T-helper 1 cell treated with Interleukin-12 subunit alpha and Interleukin-12 subunit beta and Interleukin-4 antibody, amounts not matched to agents 30 μg/mL and 1 μg/mL, for 36 hours (primary cell): ENCODE measurements around the gene FAM83G.
A peak's percentile ranks its signal among the peaks of the same experiment; 100 is the strongest.

Experiments used
- H3K27ac Mint-ChIP-seq: one replicate; pipeline ENCODE4 v1.8.0; 2021; ENCODE audit warnings: mild to moderate bottlenecking, mixed read lengths
- H3K27me3 Mint-ChIP-seq: one replicate; pipeline ENCODE4 v1.8.0; 2021; ENCODE audit warnings: low read depth, mixed read lengths
- H3K36me3 Mint-ChIP-seq: one replicate; pipeline ENCODE4 v1.8.0; 2021; ENCODE audit warnings: low read depth, mixed read lengths
- H3K4me1 Mint-ChIP-seq: one replicate; pipeline ENCODE4 v1.8.0; 2021; ENCODE audit warnings: low read depth, mixed read lengths
- H3K4me3 Mint-ChIP-seq: one replicate; pipeline ENCODE4 v1.8.0; 2021; ENCODE audit warnings: mild to moderate bottlenecking, moderate library complexity, mixed read lengths
- H3K9me3 Mint-ChIP-seq: one replicate; pipeline ENCODE4 v1.8.0; 2021; ENCODE audit warnings: mixed read lengths

FAM83G gene

DNA sequence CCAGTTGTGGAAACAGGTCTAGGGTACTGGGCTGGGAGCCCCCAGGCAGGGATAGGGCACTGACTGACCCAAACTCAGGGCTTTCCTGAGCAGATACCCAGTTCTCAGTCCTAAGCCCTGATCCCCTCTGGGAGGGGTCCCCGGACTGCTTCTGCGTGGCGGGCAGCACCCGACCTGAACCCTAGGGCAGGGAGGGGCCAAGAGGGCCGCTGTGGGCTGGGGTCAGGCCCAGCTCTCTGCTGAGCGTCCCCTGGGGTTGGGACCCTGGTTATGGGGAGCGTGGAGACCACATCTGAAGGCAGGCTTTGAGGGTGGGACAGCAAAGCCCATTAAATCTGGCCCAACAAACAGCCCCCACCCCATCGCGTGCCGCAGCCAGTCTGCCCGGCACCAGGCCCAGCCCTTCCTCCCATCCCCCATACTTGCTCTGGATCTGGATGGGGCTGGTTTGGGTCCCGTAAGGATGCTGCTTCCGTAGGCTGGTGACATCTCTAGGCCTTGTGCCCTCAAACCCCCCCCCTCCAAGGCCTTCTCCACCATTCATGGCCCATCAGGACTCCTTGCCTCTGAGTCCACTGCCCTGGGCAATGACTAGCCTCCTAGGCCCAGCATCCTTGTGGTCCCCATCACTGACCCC is 691 bp upstream of the FAM83G start:
- Mint-ChIP-seq H3K27ac (peak overlapping the region; percentile 36), H3K4me3 (peak overlapping the region; percentile 58), H3K9me3 (no peaks in the 10 kb centered on the region), H3K4me1 (peaks cover 16% of the 10 kb centered on the region), H3K36me3 (peaks cover 5% of the 10 kb centered on the region), H3K27me3 (peaks cover 13% of the 10 kb centered on the region)

DNA sequence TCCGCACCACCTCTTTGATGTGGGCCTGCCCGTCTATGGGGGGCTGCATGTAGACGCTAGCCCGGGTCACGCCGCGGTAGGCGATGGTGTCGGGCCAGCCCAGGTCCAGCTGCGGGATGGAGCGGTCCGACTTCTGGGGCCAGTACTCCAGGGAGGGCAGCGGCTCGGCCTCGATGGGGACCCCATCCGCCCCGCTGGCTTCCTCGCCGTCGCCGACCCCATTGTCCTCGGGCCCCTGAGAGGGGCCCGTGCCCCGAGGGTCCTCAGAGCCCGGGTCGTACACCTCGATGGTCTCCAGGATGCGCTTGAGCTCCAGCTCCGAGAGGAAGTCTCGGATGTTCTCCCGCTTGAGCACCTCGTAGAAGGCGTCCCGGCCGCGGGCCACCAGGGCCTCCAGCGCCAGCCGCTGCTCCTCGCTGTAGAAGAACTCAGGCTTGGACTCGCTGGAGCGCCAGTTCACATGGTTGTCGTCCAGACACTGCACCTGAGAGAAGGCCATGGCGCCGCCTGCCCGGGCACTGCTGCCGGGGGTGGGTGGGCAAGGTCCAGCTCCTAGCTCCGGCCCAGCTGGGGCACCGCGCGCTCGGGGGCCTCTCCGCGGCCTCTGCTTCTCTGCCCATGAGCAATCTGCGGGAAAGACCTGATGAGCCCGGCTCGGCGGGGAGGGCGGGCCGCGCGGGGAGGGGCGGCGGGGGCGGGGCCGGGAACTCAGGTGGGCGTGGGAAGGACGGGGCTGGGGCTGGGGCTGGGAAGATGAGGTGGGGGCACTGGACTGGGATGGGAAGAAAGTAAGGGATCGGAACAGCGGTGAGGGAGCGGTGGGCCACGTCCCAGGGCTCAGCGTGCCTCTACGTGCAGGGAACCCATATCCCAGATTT is 782 bp downstream of the FAM83G start:
- H3K27ac Mint-ChIP-seq: peak overlapping the region; percentile 83
- H3K4me1 Mint-ChIP-seq: peaks cover 16% of the 10 kb centered on the region
- H3K9me3 Mint-ChIP-seq: no peaks in the 10 kb centered on the region
- peaks cover 13% of the 10 kb centered on the region for H3K27me3 Mint-ChIP-seq
- peak overlapping the region; percentile 85 for H3K4me3 Mint-ChIP-seq
- H3K36me3 Mint-ChIP-seq: peaks cover 5% of the 10 kb centered on the region

DNA sequence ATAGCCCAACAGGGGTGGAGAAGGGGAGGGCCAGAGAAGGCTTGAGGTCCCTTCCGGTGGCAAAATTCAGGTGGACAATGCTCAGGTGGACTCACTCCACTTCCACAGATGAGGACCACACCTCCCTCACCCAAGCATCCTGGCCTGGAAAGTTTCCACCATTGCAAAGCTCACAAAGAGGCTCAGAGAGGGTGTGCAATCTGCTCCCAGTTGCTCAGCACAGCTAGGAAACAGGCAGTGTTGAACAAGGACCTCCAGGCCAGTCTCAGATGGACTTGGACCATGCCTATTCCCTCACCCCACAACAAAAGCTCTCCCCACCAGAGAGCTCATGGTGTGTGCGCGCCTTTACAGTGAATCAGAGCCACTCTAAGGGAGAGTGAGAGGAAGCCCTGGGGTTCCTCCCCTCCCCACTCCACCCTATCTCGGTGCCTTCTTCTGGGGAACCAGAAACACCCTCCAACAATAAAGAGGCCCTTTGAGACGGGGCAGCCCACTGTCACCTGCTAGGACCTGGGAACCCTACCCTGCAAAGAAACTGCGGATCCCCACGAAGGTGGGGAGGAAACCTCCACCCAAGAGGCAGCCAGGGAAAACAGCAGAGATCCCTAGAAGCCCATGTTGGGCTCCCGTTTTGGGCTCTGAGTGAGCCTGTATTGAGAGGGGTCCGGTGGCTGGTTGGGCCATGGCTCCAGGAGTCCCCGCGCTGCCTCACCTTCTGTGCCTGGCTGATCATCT is 1.6 kb downstream of the FAM83G start:
- peaks cover 12% of the 10 kb centered on the region for H3K27me3 Mint-ChIP-seq
- peak overlapping the region; percentile 72 for H3K4me3 Mint-ChIP-seq
- peaks cover 5% of the 10 kb centered on the region for H3K36me3 Mint-ChIP-seq
- peak overlapping the region; percentile 36 for H3K27ac Mint-ChIP-seq
- no peaks in the 10 kb centered on the region for H3K9me3 Mint-ChIP-seq
- H3K4me1 Mint-ChIP-seq: peaks cover 16% of the 10 kb centered on the region

DNA sequence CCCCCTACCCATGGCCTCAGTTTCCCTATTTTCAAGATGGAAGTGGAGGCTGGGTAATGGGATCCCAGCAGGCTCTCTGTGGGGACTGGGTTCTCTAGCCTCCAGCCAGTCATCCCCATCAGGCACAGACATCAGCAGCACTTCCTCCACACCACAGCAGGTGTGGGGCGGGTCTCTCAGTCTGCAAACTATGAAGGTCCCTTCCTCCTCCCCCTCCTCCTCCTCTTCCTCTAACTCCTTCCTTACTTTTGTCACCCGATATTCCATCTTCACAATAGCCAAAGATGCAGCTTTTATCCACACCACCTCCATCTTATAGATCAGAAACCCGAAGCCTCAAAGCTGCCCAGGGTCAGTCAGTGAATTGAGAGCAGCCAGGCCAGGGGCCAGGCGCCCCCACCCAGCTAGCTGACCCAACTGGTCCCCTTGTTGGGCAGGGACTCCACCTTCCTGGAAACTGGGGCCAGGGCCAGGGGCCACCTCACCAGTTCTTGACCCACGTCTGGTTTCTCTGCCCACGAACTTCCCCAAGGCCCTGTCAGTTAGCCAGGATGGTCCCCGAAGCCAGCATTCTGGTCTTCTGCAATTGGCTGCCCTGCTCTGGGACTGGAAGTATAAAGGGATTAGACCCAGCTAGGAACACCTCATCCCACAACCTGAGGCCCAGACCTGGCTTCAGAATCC is 2.5 kb downstream of the FAM83G start:
- peak overlapping the region; percentile 30 for H3K4me3 Mint-ChIP-seq
- H3K27ac Mint-ChIP-seq: no peak overlapping the region
- peaks cover 5% of the 10 kb centered on the region for H3K36me3 Mint-ChIP-seq
- no peaks in the 10 kb centered on the region for H3K9me3 Mint-ChIP-seq
- H3K4me1 Mint-ChIP-seq: peaks cover 16% of the 10 kb centered on the region
- H3K27me3 Mint-ChIP-seq: peaks cover 2% of the 10 kb centered on the region

DNA sequence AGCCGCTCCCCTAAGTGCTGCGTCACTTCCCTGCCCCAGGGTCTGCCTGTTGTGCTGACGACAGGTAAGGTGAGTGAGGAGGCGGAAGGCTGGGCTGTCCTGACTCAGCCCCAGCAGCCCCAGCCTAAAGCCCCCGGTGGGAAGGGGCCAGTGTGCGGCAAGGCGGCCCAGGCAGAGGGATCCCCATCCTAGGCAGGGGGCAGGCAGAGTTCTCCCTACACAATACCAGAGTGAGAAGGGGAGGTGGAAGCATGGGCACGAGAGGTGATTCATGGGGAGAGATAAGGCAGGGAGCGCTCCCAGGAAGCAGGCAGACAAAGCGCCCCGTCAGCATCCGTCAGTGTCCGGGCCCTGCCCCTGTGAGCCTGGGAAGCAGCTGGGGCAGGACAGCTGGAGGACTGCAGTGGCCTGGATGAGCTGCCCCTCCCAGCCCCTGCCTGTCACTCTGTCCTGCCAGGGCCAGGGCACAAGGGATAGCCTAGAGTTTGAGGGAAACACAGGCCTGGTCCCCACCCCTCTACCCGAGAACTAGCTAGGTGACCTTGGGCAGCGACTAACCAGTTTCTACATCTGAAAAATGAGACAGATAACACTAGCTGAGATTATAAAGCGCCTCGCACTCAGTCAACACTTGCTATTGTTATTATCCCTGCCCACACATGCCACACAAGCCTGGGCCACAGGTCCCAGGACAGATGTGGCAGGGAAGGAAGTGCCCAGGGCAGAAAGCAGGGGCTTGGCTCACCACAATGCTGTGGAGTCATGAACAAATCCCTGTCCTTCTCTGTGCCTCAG is 3.8 kb downstream of the FAM83G start:
- Mint-ChIP-seq H3K27ac (no peak overlapping the region), H3K27me3 (no peaks in the 10 kb centered on the region), H3K4me3 (no peak overlapping the region)

DNA sequence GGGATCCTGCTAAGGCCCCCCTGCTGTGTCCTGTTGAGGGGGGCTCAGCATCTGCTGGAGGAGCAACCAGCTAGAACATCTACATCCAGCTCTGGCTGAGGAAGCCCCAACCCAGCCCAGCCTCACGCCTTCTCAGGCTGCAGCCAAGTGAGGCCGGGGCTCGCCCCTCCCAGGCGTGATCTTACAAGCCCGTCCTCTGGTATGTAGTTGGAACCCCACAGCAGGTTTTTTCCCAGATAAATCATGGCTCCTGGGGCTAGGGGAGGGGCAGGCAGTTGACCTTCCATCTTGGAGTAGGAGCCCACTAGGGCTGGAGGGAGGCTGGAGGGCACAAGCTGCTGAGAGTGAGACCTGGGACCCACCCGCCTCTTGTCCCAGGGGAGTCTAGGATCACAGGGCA is 4.7 kb downstream of the FAM83G start:
- Mint-ChIP-seq H3K27ac (no peak overlapping the region), H3K4me1 (peaks cover 16% of the 10 kb centered on the region), H3K4me3 (no peak overlapping the region), H3K36me3 (peaks cover 13% of the 10 kb centered on the region), H3K9me3 (peaks cover 10% of the 10 kb centered on the region), H3K27me3 (no peaks in the 10 kb centered on the region)

More for the DNA sequence above, 3.8 kb downstream of the FAM83G start:
- peaks cover 3% of the 10 kb centered on the region for H3K9me3 Mint-ChIP-seq
- H3K36me3 Mint-ChIP-seq: peaks cover 8% of the 10 kb centered on the region
- peaks cover 16% of the 10 kb centered on the region for H3K4me1 Mint-ChIP-seq

DNA sequence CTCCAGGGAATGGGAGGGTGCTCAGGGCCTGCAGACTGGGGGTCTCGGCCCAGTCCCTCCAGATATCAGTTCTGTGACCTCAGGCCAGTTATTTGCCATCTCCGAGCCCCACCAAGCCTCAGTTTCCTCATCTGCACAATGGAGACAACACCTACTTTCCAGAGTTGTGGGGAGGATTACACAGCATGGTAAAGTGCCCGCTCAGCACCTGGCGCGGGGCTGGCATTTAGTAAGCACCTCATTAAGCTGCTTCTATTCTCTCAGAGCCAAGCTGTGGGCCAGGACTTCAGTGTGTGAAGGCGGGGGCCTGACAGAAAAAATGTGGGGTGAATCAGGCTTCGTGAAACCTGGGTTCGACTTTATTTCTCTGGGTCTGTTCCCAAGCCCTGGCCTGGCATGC is 5.2 kb downstream of the FAM83G start:
- Mint-ChIP-seq H3K4me1 (peaks cover 16% of the 10 kb centered on the region), H3K27ac (no peak overlapping the region), H3K9me3 (peaks cover 12% of the 10 kb centered on the region), H3K36me3 (peaks cover 15% of the 10 kb centered on the region), H3K27me3 (no peaks in the 10 kb centered on the region), H3K4me3 (no peak overlapping the region)

DNA sequence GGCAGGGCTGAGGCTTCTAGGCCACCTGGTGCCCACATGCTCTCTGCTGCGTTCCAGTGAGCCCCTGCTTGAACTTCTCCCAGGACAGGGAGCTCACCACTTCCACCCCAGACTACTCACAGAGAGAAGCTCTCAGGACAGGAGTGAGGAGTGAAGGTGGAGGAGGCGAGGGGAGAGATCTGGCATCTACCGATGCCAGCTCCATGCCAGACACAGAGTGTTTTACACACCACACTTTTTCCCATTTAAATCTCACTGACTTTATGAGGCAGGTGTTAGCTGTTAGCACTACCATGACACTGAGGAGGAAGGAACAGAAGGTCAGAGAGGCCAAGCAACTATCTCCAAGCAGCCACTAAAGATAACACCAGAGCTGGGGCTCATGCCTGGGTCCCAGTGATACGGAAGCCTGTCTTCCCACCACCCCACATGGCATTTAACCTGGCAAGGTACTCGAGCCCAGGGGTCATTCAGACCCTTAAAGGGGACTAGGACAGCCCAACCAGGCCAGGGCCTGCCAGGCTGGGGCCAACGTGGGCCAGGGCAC is 6.8 kb downstream of the FAM83G start:
- Mint-ChIP-seq H3K4me3 (no peak overlapping the region), H3K27ac (no peak overlapping the region)

DNA sequence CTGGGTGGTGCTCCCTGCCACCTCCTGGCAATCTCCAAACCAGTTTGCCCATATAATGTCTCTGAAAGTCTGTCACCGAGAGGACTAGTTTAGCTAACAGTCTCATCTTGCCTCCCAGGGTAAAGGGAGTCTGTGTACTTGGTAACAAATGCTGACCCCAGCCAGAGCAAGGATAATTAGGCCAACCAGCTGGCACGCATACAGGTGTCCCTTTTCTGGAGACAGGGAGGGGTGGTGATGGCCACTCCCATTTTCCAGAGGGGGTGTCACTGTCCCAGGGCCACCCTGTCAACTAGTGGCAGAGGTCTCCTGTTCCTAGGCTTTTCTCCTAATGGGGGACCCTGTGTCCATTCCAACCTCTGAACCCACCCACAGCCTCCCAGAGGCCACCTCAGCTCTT is 8.1 kb downstream of the FAM83G start:
- Mint-ChIP-seq H3K4me3 (no peak overlapping the region), H3K9me3 (peaks cover 12% of the 10 kb centered on the region), H3K4me1 (peaks cover 9% of the 10 kb centered on the region), H3K36me3 (peaks cover 10% of the 10 kb centered on the region), H3K27me3 (no peaks in the 10 kb centered on the region), H3K27ac (no peak overlapping the region)

More for the DNA sequence above, 6.8 kb downstream of the FAM83G start:
- peaks cover 18% of the 10 kb centered on the region for H3K4me1 Mint-ChIP-seq
- H3K9me3 Mint-ChIP-seq: peaks cover 12% of the 10 kb centered on the region
- H3K27me3 Mint-ChIP-seq: no peaks in the 10 kb centered on the region
- H3K36me3 Mint-ChIP-seq: peaks cover 12% of the 10 kb centered on the region

DNA sequence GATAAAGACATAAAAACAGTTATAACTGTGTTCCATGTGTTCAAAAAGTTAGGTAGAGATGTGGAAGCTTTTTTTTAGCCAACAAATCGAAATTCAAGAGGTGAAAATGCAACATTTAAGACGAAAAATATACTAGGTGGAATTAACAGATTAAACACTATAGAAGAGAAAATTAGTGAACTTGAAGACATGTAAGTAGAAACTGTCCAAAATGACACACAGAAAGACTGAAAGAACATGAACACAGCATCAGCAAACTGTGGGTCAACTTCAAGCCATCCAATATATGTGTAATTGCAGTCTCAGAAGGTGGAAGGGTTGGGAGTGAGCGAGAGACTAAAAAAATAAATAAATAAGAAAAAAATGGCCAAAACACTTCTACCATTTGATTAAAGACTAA is 9.3 kb downstream of the FAM83G start:
- H3K36me3 Mint-ChIP-seq: peaks cover 10% of the 10 kb centered on the region
- H3K27me3 Mint-ChIP-seq: no peaks in the 10 kb centered on the region
- H3K4me1 Mint-ChIP-seq: peaks cover 7% of the 10 kb centered on the region
- H3K9me3 Mint-ChIP-seq: peaks cover 12% of the 10 kb centered on the region
- no peak overlapping the region for H3K4me3 Mint-ChIP-seq
- no peak overlapping the region for H3K27ac Mint-ChIP-seq

DNA sequence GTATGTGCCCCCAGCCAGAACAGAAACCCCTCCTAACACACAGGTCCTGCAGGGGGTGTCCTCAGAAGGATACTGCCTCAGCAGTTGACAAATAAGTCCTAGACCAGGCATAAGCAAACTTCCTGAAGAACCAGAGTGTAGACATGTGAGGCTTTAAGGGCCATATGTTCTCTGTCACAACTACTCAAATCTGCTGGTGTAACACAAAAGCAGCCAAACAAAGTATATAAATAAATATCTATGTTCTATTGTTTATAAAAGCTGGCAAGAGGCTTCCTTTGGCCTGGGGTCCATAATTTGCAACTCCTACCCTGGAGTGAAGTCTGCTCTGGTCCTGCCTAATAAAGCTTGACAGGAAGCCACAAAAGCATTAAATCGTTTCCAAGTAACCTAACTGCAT is 9.9 kb downstream of the FAM83G start:
- H3K27me3 Mint-ChIP-seq: no peaks in the 10 kb centered on the region
- peaks cover 7% of the 10 kb centered on the region for H3K4me1 Mint-ChIP-seq
- H3K9me3 Mint-ChIP-seq: peaks cover 12% of the 10 kb centered on the region
- H3K27ac Mint-ChIP-seq: no peak overlapping the region
- H3K4me3 Mint-ChIP-seq: no peak overlapping the region
- H3K36me3 Mint-ChIP-seq: peaks cover 10% of the 10 kb centered on the region

DNA sequence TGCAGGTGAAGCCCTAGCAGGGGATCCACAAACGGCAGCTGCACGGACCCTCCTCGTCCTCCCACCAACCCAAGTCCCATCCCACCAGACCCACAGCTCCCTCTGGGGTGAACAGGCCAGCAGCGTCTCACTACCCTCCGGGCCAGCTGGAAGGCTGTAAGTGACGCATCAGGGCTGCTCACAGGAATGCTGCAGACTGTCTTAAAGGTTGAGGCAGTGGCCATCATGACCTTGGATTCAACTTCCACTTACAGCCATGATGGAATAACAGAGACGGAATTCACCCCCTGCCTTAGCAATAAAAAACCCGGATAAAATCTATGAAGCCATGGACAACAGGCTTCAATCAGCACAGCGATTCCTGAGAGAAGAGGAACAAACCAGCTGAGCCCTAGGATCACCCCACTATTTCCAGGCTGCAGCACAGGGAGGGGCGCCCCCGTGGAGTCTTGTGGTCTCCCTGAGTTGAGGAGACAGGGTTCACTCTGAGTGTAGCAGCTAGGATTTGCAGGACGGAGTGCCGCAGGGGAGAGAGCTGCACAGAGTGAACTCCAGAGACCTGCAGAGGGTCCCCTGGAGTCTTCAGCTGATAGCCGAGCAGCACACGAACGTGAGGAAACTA is 10.5 kb downstream of the FAM83G start:
- no peaks in the 10 kb centered on the region for H3K27me3 Mint-ChIP-seq
- H3K4me3 Mint-ChIP-seq: no peak overlapping the region
- peaks cover 7% of the 10 kb centered on the region for H3K4me1 Mint-ChIP-seq
- H3K9me3 Mint-ChIP-seq: peaks cover 12% of the 10 kb centered on the region
- H3K36me3 Mint-ChIP-seq: peaks cover 10% of the 10 kb centered on the region
- H3K27ac Mint-ChIP-seq: no peak overlapping the region

DNA sequence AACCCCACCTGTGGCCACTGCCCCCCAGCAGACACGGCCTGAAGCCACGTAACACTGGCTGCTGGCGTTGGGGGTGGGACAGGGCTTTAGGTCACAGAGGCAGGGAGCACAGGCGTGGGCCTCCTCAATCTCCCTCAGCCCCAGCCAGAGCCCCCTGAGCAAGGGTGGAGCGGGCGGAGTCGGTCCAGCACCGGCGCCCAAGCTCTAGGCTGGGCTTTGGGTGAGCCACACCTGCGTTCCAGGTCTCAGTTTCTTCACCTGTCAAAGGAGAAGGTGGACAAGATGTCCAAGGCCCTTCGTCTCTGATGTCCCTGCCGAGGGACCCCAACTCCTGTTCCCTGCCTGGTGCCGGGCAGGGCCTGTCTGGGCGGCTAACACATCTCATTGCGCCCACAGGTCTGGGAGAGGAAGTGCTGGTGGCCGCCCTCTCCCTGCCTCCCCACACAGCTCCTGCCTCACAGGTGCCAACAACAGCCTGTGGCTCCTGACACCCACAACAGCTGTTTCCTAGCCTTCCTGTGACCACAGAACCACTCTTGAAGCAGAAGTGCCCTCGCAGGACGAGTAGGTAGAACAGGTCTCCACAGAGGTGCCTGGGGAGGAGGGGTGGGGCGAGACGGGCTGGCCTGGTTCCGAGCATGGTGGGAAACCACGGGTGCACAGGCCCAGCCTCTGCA is 12.0 kb downstream of the FAM83G start:
- Mint-ChIP-seq H3K4me1 (peaks cover 7% of the 10 kb centered on the region), H3K9me3 (peaks cover 12% of the 10 kb centered on the region)

More for the DNA sequence above, 12.0 kb downstream of the FAM83G start:
- Mint-ChIP-seq H3K27ac (no peak overlapping the region), H3K4me3 (no peak overlapping the region), H3K36me3 (peaks cover 10% of the 10 kb centered on the region), H3K27me3 (no peaks in the 10 kb centered on the region)
